ENCODE results near the gene GPR15.

GRCh38 chr3:98583766-98584165 is 52.0 kb downstream of the GPR15 start:
- no peak for TF ChIP-seq CTCF (IDR thresholded peaks at IDR 0.05)
- TF ChIP-seq POLR2A (IDR thresholded peaks at IDR 0.05): no peak
